ENCODE results near the gene HIPK1.

DNA sequence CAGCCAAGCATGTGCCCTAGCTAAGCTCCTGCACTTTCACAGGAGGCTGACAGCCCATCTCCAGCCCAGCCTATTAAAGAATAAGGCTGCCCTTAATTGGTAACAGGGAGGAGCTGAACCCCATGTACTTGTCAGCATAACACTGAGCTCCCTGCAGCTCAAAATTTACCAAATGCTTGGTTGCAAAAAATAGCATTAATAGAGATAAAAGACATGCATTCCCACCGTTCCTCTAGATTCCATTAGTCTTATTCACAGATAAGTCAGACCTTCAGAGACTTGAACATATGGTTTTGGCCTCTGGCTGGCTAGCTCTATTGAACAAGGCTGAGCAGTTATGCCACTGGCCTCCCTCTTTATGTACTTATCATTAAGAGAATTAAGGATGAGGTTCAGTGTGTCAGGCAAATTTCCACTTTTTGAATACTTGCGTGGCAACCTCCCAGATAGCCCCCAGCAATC is 79.4 kb downstream of the HIPK1 start:
- no peak for TF ChIP-seq POLR2A (IDR thresholded peaks at IDR 0.05; ENCODE audit: low read length)
- TF ChIP-seq GATA1 (IDR thresholded peaks at IDR 0.05; ENCODE audit: low read depth, low read length), result no peak
